HG03520 (cell line): Measurements from ENCODE around the gene PRG3.

ENCODE experiments used
- ATAC-seq: cut with Tn5 transposase; IDR thresholded peaks from one replicate; pipeline ENCODE4 v1.9.1; 2021; ENCODE audit warnings: mild to moderate bottlenecking, moderate library complexity; ENCODE audit not compliant: unreplicated experiment

The PRG3 gene

GRCh38 chr11:57391539-57391938 lies 10.6 kb upstream of the PRG3 start:
- no peak for ATAC-seq

DNA sequence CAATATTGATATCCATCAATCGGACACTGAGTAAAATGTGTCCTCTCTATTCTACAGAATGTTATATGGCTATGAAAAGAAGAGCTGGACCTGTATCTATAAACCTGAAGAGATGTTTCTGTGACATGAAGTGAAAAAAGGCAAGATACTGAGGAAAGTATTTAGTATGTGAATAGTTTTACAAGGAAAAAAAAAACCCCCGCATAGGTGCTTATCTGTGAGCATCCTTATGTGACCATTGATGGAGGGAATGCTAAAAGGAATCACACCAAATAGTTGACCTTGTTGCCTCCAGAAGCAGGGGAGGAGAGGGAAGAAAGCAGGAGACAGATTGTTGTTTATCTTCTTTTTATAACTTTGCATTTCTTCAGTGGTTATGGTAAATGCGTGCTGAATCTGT lies 10.2 kb upstream of the PRG3 start:
- ATAC-seq, result no peak

- no peak for ATAC-seq
These were observed 9.6 kb upstream of the PRG3 start, which contains the start of gene PRG2 for GRCh38 chr11:57390535-57390934. PRG2 (minus strand) TSS chr11:57390650; CDS start chr11:57389944, 706 bp downstream.

DNA sequence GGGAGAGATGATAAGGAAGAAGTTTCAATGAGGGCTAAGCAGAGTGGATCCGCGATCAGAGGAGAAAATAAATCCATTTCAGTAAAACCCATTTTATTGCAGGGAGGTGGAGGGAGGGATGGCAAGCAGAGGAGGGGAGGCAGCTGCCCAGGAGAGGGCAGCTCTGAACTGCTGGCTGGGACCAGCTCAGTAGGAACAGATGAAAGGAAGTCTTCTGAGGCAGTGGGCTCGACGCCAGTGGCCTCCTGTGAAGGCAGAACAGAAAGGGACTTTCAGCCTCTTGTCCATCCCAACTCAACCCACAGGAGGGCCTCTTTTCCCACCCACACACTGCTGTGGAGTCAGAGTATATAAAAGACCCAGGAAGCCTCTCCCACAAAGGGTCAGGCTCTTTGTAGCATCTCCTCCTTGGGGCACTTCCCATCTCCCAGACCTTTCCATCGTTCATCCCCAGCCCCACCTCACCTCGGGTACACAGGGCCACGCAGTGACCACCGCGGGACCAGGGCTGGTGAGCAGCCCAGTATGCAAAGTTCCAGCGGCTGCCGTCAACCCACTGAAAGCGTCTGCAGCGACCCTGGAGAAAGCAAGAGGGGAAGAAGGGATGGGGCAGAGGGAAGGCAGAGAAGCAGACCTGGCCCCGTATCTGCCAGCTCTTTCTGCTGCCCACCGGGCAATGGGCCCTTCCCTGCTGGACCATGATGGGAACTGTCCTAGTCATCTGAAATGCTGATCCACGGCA lies 6.5 kb upstream of the PRG3 start:
- ATAC-seq, result no peak

GRCh38 chr11:57386178-57386940 lies 5.4 kb upstream of the PRG3 start:
- no peak for ATAC-seq

DNA sequence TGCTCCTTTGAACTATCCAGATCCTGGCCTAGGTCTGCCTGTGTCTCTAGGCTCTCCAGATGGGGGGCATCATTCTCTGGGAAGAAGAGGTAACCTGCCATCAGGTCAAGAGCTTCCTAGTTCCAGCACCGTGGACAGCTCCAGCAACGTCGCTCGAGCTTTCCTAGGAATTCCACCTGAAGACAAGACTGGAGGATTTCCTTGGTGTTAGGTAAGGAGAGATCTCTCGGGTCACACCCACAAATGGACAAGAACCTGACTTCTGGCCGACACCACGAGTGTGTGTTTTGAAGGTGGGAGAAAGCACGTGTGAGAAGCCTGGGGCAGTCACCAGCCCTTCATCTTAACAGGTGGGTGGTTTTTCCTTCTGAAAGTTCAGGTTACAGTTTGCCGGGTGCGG lies 1.2 kb downstream of the PRG3 start:
- no peak for ATAC-seq

DNA sequence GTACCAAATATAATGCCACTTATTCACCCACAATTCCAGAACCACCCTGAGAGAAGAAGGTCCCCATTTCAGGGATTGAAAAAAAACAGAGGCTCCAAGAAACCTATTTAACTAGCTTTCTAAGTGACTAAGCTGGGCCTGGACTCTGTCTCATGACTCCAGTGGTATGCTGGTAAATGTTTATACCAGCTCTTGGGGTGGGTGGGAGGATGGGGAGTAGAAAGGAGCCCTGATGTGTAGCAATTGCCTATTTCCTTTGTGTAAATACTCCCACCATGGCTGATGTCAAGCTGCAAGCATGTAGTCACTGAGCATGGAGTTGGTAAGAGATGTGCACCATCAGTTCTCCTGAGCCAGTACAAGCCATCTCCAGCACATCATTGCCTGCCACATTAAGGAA lies 2.8 kb downstream of the PRG3 start:
- no peak for ATAC-seq

DNA sequence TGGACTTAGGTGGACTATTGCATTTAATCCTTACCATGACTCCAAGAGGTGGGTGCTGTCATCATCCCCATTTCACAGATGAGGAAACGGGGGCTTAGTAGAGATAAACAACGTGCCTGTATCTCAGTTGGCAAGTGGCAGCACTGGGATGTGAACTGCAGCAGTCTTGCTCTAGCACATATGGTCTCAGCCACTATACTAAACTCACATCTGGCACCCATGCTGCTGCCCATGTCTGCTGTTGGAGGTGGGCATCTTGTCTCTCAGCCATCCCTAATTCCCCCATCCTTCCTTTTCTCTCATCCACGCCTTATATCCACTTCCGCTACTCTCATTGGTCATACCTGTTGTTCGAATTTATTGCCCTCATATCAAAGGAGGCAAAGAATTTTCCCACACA lies 3.8 kb downstream of the PRG3 start:
- ATAC-seq, result no peak

DNA sequence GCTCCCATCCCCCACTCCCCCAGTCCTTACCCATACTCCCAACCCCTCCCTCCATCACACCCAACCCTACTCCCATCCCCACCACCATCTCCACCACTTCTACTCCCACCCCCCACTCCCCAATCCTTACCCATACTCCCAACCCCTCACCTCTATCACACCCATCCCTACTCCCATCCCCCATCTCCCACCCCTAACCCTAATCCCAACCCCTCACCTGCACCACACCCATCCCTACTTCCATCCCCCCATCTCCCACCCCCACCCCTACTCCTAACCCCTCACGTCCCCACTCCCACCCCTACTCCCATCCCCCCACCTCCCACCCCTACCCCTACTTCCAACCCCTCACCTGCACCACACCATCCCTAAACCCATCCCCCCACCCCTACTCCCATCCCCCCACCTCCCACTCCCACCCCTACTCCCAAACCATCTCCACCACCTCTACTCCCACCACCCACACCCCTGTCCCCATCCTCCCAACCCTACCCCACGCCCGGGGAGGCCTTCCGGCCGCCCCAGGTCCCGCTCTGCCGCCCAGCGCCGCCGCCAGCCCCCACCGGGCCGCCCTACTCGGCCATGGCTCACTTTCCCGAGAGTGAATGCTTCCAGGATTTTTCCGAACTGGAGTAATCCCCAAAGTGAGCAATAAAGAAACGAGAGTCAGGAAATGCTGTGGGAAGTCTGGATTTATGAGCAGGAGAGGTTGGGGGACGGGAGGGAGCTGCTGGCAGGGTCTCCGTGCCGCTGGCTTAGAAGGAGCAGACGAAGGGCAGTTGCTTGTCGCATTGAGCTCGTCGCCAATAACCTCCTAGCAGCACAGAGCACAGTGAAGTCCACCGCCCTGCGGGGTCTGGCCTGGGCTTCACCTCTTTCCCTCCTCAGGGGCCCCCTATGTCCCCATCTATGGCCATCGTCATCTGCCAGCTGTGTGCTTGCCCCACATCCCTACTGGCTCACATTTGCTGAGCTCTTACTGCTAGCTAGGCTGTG lies 4.6 kb downstream of the PRG3 start:
- no peak for ATAC-seq

- no peak for ATAC-seq
These were observed 5.5 kb downstream of the PRG3 start for GRCh38 chr11:57375490-57375889.

GRCh38 chr11:57374966-57375365 lies 6.0 kb downstream of the PRG3 start:
- ATAC-seq, result no peak

DNA sequence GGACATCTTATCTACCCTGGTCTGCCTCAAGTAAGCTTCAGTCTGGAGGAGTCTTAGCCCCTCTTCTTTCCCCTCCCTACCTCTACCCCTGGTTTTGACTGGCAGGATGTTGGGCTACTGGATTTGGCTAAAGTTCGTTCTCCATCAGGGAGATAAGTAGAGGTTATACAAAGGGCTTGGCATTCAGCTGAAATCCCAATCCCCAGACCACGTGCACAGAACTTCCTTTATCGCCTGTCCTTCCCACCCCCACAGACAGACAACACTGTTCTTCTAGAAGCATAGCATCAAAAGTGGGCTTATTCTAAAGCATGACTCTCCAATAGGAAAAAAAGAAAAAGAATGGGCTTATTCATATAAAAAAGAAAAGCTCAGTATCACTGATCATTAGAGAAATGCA lies 7.8 kb downstream of the PRG3 start:
- no peak for ATAC-seq

- no peak for ATAC-seq
These were observed 10.0 kb downstream of the PRG3 start for GRCh38 chr11:57370941-57371340.

- ATAC-seq, result no peak
These were observed 10.7 kb downstream of the PRG3 start for GRCh38 chr11:57370251-57370650.

DNA sequence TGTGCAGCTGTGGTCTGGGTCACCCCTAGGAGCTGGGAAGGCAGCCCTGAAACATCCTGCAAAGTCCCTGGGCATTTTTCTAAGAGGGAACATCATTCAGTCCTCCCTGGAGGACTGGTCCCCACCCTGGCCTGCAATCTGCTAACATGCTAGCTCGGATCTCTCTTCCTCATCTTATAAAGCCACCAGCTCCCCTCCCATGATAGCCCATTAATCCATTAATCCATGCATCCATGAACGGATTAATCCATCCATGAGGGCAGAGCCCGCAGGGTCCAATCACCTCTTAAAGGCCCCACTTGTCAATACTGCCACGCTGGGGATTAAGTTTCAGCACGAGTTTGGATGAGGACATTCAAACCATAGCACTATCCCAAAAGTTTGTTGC lies 12.1 kb downstream of the PRG3 start:
- no peak for ATAC-seq

- no peak for ATAC-seq
These were observed 12.7 kb downstream of the PRG3 start for GRCh38 chr11:57368106-57368844.

- ATAC-seq, result no peak
These were observed 15.9 kb downstream of the PRG3 start for GRCh38 chr11:57364851-57365660.

DNA sequence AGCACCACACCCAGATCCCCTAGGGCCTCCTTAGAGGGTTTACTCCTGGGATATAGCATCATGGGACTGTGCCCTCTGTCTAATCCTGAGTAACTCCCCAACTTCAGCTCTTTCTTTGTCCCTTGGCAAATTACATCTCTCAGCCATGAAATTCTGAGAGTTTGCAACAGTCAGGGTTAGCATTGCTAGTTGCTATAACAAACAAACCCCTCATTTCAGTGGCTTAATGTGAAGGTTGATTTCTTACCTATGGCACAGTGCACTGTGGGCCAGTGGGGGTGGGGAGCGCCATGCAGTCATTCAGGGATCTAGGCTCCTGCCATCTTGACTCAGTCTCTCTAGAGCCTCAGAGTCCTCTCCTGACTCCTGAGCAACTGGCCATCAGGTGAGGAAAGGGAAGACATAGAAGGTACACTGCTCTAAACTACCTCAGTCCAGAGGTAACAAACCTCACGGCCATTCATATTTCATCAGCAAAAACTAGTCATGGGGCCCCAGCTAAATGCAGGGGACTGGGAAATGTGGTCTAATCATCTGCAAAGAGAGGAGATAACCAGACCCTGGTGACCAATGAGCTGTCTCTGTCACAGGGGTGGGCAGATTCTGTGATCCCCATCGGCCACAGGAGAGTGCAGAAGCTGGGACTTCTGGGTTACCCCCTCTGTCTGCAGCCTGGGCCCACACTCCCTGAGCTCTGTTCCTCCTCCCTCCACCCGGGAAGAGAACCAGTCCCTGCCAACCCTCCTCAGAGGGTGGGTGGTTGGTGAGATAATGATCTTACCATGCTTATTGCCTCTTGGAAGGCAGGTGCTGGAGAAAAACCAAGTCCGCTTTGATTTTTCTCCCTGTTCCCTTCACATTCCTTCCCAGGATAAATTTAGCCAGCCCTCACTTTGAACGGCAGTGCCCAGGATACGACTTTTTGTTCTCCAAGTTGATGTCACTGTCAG lies 17.5 kb downstream of the PRG3 start:
- ATAC-seq, result no peak

DNA sequence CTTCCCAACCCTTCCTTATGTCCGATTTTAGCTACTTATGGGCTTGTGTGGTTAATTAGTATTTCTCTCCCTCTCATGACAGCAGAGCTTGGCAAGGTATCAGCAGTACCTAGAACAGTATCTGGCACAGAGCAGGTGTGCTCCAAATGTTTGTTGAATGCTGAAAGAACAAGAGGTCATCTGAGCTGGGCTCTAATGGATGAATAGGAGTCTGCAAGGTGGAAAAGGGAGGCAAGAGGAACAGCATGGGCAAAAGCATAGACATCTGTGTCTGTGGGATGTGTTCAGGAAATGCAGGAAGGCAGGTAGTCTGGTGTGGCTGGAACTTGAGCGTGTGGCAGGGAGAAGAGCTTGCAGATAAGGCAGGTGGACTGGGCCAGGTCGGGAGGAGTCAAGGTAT lies 19.0 kb downstream of the PRG3 start:
- ATAC-seq, result no peak
